H1 (cell line): ENCODE data around the gene RFT1. TPM values are rescaled to one million over a fixed set of nuclear protein-coding genes. Genes with fewer than 3 reads are reported as not detected.

ENCODE experiments used
- CTCF ChIA-PET: fragments of 300-600 bp; sonication (Branson Sonifier 250); formaldehyde crosslinking; loops from one replicate; lab custom pipeline; 2021; ENCODE audit not compliant: partially characterized antibody; lab: Charles Lee
- POLR2A ChIA-PET: fragments of 300-600 bp; sonication (Branson Sonifier 250); formaldehyde crosslinking; loops from one replicate; lab custom pipeline; 2021; ENCODE audit warnings: inconsistent platforms; ENCODE audit not compliant: partially characterized antibody; lab: Charles Lee
- DNase-seq, 2 experiments: peaks; one replicate each; pipeline versions ENCODE4 v3.0.0 to v3.0.0-alpha.2; 2010 to 2022; ENCODE audit warnings: low spot score in 2 of 2, low read depth in 1 of 2, mixed read lengths in 1 of 2
- FAIRE-seq: peaks from 2 replicates; lab custom pipeline; 2011; peaks lifted over from hg19 to GRCh38; lab: Jason Lieb, UNC
- H2AFZ ChIP-seq: 2 replicates; pipeline ENCODE4 v1.8.1; 2012; ENCODE audit warnings: low read length, inconsistent platforms
- H2AK5ac ChIP-seq: 2 replicates; pipeline ENCODE4 v1.6.1; 2013; ENCODE audit warnings: low read depth, low read length
- H2BK120ac ChIP-seq: replicated peaks from 2 replicates; pipeline ENCODE3; 2013; ENCODE audit warnings: low read depth, low read length, inconsistent platforms
- H2BK12ac ChIP-seq: 2 replicates; pipeline ENCODE4 v1.6.1; 2013; ENCODE audit warnings: low read depth, low read length
- H2BK15ac ChIP-seq: 2 replicates; pipeline ENCODE4 v1.6.1; 2013; ENCODE audit warnings: low read length
- H2BK20ac ChIP-seq: 2 replicates; pipeline ENCODE4 v1.6.1; 2013; ENCODE audit warnings: low read length
- H2BK5ac ChIP-seq: 2 replicates; pipeline ENCODE4 v1.6.1; 2013; ENCODE audit warnings: low read depth, low read length
- H3K14ac ChIP-seq: 2 replicates; pipeline ENCODE4 v1.6.1; 2013; ENCODE audit warnings: inconsistent platforms; ENCODE audit not compliant: insufficient read length
- H3K18ac ChIP-seq: 2 replicates; pipeline ENCODE4 v1.6.1; 2013; ENCODE audit warnings: low read length; ENCODE audit errors: extremely low read depth
- H3K23ac ChIP-seq: 2 replicates; pipeline ENCODE4 v1.6.1; 2013; ENCODE audit warnings: inconsistent platforms; ENCODE audit not compliant: insufficient read length
- H3K23me2 ChIP-seq: 2 replicates; pipeline ENCODE4 v1.6.1; 2013; ENCODE audit warnings: low read depth, low read length
- H3K27ac ChIP-seq: 2 replicates; pipeline ENCODE4 v1.6.1; 2011; ENCODE audit warnings: low read depth, low read length, inconsistent platforms
- H3K27me3 ChIP-seq, 4 experiments: replicated peaks in 1 of 4; 1 replicate in 1 of 4; 2 replicates in 3 of 4; pipeline versions ENCODE4 v1.6.1 to v1.8.1; 2011 to 2013; ENCODE audit warnings: low read length in 3 of 4, mild to moderate bottlenecking in 3 of 4, inconsistent platforms in 2 of 4, mixed read lengths in 2 of 4, moderate library complexity in 1 of 4; ENCODE audit not compliant: control insufficient read depth in 3 of 4, insufficient read depth in 3 of 4; ENCODE audit errors: extremely low read depth in 1 of 4
- H3K36me3 ChIP-seq, 4 experiments: 2 replicates each; pipeline versions ENCODE4 v1.6.1 to v1.8.1; 2011 to 2013; ENCODE audit warnings: mild to moderate bottlenecking in 4 of 4, low read length in 3 of 4, moderate library complexity in 2 of 4, control low read depth in 1 of 4, inconsistent platforms in 1 of 4; ENCODE audit not compliant: insufficient read depth in 4 of 4, control insufficient read depth in 2 of 4
- H3K4ac ChIP-seq: replicated peaks from 2 replicates; pipeline ENCODE3; 2013; ENCODE audit warnings: low read length, low read depth, mixed read lengths, inconsistent platforms; ENCODE audit not compliant: insufficient read length
- H3K4me1 ChIP-seq, 4 experiments: replicated peaks in 1 of 4; 1 replicate in 1 of 4; 2 replicates in 3 of 4; pipeline versions ENCODE4 v1.6.1 to v1.8.1; 2011 to 2013; ENCODE audit warnings: low read length in 3 of 4, inconsistent platforms in 2 of 4, mixed read lengths in 1 of 4; ENCODE audit not compliant: insufficient read depth in 4 of 4, control insufficient read depth in 3 of 4
- H3K4me2 ChIP-seq, 2 experiments: 2 replicates each; pipeline versions ENCODE4 v1.6.1 to v1.8.1; 2011 to 2013; ENCODE audit warnings: low read depth in 2 of 2, low read length in 2 of 2, control low read depth in 1 of 2, inconsistent platforms in 1 of 2, mild to moderate bottlenecking in 1 of 2; ENCODE audit not compliant: insufficient read depth in 1 of 2
- H3K4me3 ChIP-seq, 4 experiments: fragments of 200-600, 300-600 bp in 1 of 4; sonication (generic), shearing (Covaris generic), sonication (Bioruptor Twin) in 1 of 4; 2 replicates each; pipeline versions ENCODE4 v1.5.1 to v1.8.1; 2011 to 2016; ENCODE audit warnings: low read length in 4 of 4, low read depth in 3 of 4, control low read depth in 2 of 4, inconsistent platforms in 2 of 4, mild to moderate bottlenecking in 2 of 4, mixed read lengths in 1 of 4, moderate library complexity in 1 of 4; ENCODE audit not compliant: insufficient read depth in 2 of 4; ENCODE audit errors: extremely low read depth in 1 of 4
- H3K56ac ChIP-seq: replicated peaks from 2 replicates; pipeline ENCODE3; 2013; ENCODE audit warnings: low read depth, mild to moderate bottlenecking, mixed read lengths, low read length, inconsistent platforms; ENCODE audit not compliant: insufficient read length
- H3K79me1 ChIP-seq: 2 replicates; pipeline ENCODE4 v1.6.1; 2013; ENCODE audit warnings: low read depth, low read length, control low read depth
- H3K79me2 ChIP-seq, 2 experiments: 2 replicates each; pipeline versions ENCODE4 v1.6.1 to v1.8.1; 2012 to 2013; ENCODE audit warnings: low read length in 2 of 2, mild to moderate bottlenecking in 2 of 2, inconsistent platforms in 1 of 2; ENCODE audit not compliant: insufficient read depth in 2 of 2, control insufficient read depth in 1 of 2
- H3K9ac ChIP-seq, 4 experiments: replicated peaks in 1 of 4; 1 replicate in 1 of 4; 2 replicates in 3 of 4; pipeline versions ENCODE4 v1.6.1 to v1.8.1; 2011 to 2013; ENCODE audit warnings: low read depth in 3 of 4, low read length in 3 of 4, control low read depth in 2 of 4, mild to moderate bottlenecking in 2 of 4, moderate library complexity in 2 of 4, inconsistent platforms in 1 of 4; ENCODE audit errors: extremely low read depth in 1 of 4
- H3K9me3 ChIP-seq, 2 experiments: 2 replicates each; pipeline versions ENCODE4 v1.6.1 to v1.8.1; 2012 to 2013; ENCODE audit warnings: mild to moderate bottlenecking in 2 of 2, moderate library complexity in 2 of 2, control low read depth in 1 of 2, inconsistent platforms in 1 of 2, low read depth in 1 of 2, low read length in 1 of 2, mixed read lengths in 1 of 2; ENCODE audit not compliant: insufficient read depth in 2 of 2
- H4K20me1 ChIP-seq, 2 experiments: replicated peaks in 1 of 2; 2 replicates each; pipeline versions ENCODE3 to v1.8.1; 2011 to 2013; ENCODE audit warnings: inconsistent platforms in 2 of 2, low read length in 2 of 2, mild to moderate bottlenecking in 1 of 2; ENCODE audit not compliant: insufficient read depth in 2 of 2, control insufficient read depth in 1 of 2
- H4K5ac ChIP-seq: 2 replicates; pipeline ENCODE4 v1.6.1; 2013; ENCODE audit warnings: low read length, low read depth, mixed read lengths, inconsistent platforms; ENCODE audit not compliant: insufficient read length
- H4K8ac ChIP-seq: 2 replicates; pipeline ENCODE4 v1.8.0; 2013; ENCODE audit warnings: mild to moderate bottlenecking, moderate library complexity, low read length, inconsistent platforms; ENCODE audit not compliant: insufficient read depth; ENCODE audit errors: extremely low read depth
- H4K91ac ChIP-seq: replicated peaks from 2 replicates; pipeline ENCODE3; 2013; ENCODE audit warnings: low read length, mixed read lengths, inconsistent platforms; ENCODE audit not compliant: insufficient read length
- CBX5 ChIP-seq: fragments of 300-800, 300-1000 bp; sonication (generic); IDR thresholded peaks from 2 replicates; pipeline ENCODE4 v1.7.1; 2016; ENCODE audit warnings: antibody characterized with exemption, low read length, low read depth
- CREB1 ChIP-seq: IDR thresholded peaks from 2 replicates; pipeline ENCODE4 v1.6.1; 2012; ENCODE audit warnings: inconsistent platforms
- EP300 ChIP-seq, 2 experiments: IDR thresholded peaks; 1 replicate in 1 of 2; 2 replicates in 1 of 2; pipeline ENCODE4 v1.6.1; 2011 to 2012; ENCODE audit warnings: low read depth in 2 of 2, low read length in 2 of 2, mild to moderate bottlenecking in 2 of 2, borderline replicate concordance in 1 of 2, inconsistent platforms in 1 of 2, moderate library complexity in 1 of 2
- WGBS, 2 experiments: shearing (Covaris generic) in 1 of 2; methylation state at CpG; one replicate each; pipeline versions ENCODE4 v1.1.6 to v1.1.7; 2013 to 2015; ENCODE audit warnings: low lambda C conversion rate in 2 of 2, mixed read lengths in 2 of 2, inconsistent platforms in 1 of 2, low coverage in 1 of 2, missing lambda C conversion rate in 1 of 2; ENCODE audit not compliant: insufficient replicate concordance in 2 of 2, insufficient coverage in 1 of 2, insufficient read length in 1 of 2; ENCODE audit errors: extremely low coverage in 1 of 2, missing lambda C conversion rate in 1 of 2; 5-methylcytosine and 5-hydroxymethylcytosine counted together
- polyA plus RNA-seq, 7 experiments: library from polyadenylated mRNA; depleted of rRNA in 3 of 7; stranded (reverse) in 5 of 7; unstranded in 2 of 7; fragments of >200 nt in 5 of 7; fragments of 200-250 nt in 2 of 7; gene quantifications; 1 replicate in 5 of 7; 2 replicates in 1 of 7; 4 replicates in 1 of 7; pipeline versions ENCODE4 v1.2.1 to v1.2.3, GENCODE V29; 2011 to 2013; ENCODE audit warnings: missing spikeins in 2 of 7, mixed read lengths in 2 of 7
- total RNA-seq: library from RNA; stranded (reverse); fragmentation: NEBNext Ultra II Directional; extraction: Animal tissue kit (Norgen Biotek cat#: 25700); gene quantifications from 2 replicates; pipeline ENCODE4 v1.2.1, GENCODE V29; 2021
- TF ChIP-seq, protein P1 (sequence below): IDR thresholded peaks from 2 replicates; pipeline ENCODE4 v1.6.1; 2012; ENCODE audit warnings: inconsistent platforms

Gene RFT1
- total and polyA plus RNA-seq, 2 of the 8 experiments (the other 6 are each of a cell fraction or from before 2014, with no cell fraction given) = 27.7 to 42.4 TPM

DNA sequence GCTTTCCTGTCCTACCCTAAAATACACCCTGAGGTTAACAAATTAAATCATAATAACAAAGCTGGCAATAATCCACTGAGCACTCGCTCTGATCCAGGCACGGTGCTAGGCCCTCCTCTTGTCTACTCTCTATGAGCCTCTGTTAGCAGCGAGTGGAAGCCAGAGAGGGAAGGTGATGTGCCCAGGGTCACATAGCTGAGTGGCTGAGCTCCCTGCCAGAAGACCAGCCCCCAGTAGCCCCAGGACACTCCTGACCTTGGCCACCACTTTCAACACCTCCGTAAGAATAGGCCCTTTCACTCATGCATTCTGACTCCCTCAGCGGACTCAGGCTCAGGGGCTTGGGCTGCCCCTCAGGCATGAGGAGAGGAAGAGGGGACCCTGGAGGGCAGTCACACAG is 21.2 kb upstream of the RFT1 start:
- Histone ChIP-seq H3K4ac (no peak overlapping the region), H3K27me3 (peaks cover 0 to 5% (median 0%) of the 10 kb centered on the region in 4 experiments; a peak in 2 of 7 replicates), H3K4me1 (0 out of 7 replicates have a peak, but pooled peaks cover 0 to 2% (median 0%) of the 10 kb centered on the region in 4 experiments), H3K36me3 (no peaks in the 10 kb centered on the region), H3K23ac (no peak overlapping the region), H3K18ac (no peak overlapping the region), H2BK12ac (no peak overlapping the region), H3K4me2 (no peak overlapping the region), H3K9ac (no peak overlapping the region), H4K91ac (no peak overlapping the region), H3K14ac (no peak overlapping the region), H2BK120ac (no peak overlapping the region), H3K56ac (no peak overlapping the region), H3K23me2 (no peaks in the 10 kb centered on the region; the same call in 1 of the 2 replicates), H2BK20ac (no peak overlapping the region), H3K79me2 (no peaks in the 10 kb centered on the region), H2AK5ac (no peak overlapping the region), H3K9me3 (no peaks in the 10 kb centered on the region), H3K4me3 (no peak overlapping the region), H2BK5ac (no peak overlapping the region; the same call in 1 of the 2 replicates), H2BK15ac (no peak overlapping the region), H4K5ac (no peak overlapping the region), H4K8ac (no peak overlapping the region), H3K79me1 (no peaks in the 10 kb centered on the region), H4K20me1 (no peaks in the 10 kb centered on the region), H3K27ac (no peak overlapping the region), H2AFZ (no peak overlapping the region)
- ChIA-PET CTCF (interaction anchor here (0.8 to 2.3 kb wide), 4 partner anchors 8 to 20 kb away, joined by 3 to 6 read pairs (median 4); no protein-coding TSS in a partner anchor), POLR2A (interaction anchor here (1.0 kb wide), 1 partner anchor 16 kb away, joined by 3 read pairs; no protein-coding TSS in a partner anchor)
- no peak for FAIRE-seq
- WGBS, 2 experiments = 91% methylated on average over 5 of the region's 5 CpGs; no CpG with 5 or more reads in 1 of the 2 experiments
- DNase-seq = no peak
- TF ChIP-seq, protein P1, sequence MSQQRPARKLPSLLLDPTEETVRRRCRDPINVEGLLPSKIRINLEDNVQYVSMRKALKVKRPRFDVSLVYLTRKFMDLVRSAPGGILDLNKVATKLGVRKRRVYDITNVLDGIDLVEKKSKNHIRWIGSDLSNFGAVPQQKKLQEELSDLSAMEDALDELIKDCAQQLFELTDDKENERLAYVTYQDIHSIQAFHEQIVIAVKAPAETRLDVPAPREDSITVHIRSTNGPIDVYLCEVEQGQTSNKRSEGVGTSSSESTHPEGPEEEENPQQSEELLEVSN = no peak
- TF ChIP-seq EP300 (IDR thresholded peaks at IDR 0.05; ENCODE audit: borderline replicate concordance in 1 of 2, low read depth in 2 of 2, low read length in 2 of 2) = no peak
- no peak for TF ChIP-seq CBX5
- TF ChIP-seq CREB1 = no peak
